ENCODE results near the gene STUB1. TPM values are rescaled to one million over a fixed set of nuclear protein-coding genes. Genes with fewer than 3 reads are reported as not detected.
"Not testable (repeated sequence)": the region's sequence is repeated elsewhere in the genome, so short reads cannot be mapped to it uniquely, and the experiment has no call there.

STUB1 gene
- total and polyA plus RNA-seq, 2 donors (not counting 1 experiment from before 2014, with no cell fraction given): 94.6 to 133 TPM

DNA sequence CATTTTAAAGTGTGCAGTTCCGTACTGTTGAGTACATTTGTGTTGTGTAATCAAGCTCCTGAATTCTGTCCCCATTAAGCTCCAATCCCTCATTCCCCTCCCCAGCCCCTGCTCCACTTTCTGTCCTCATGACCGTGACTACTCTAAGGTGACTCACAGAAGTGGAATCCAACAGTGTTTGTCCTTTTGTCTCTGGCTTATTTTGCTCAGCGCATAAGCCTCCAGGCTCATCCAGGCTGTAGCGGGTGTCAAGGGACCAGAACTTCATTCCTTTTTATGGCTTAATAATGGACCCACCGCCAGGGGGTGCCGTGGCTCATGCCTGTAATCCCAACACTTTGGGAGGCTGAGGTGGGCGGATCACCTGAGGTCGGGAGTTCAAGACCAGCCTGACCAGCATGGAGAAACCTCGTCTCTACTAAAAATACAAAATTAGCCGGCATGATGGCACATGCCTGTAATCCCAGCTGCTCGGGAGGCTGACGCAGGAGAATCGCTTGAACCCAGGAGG lies 32.6 kb downstream of the STUB1 start:
- H3K4me2 ChIP-seq (ENCODE audit: extremely low read depth, insufficient read depth, low read length); H2AFZ ChIP-seq (ENCODE audit: low read length): not testable (repeated sequence)

GRCh38 chr16:714079-714478 lies 33.9 kb downstream of the STUB1 start:
- Histone ChIP-seq H3K27ac (ENCODE audit: insufficient read depth, low read length) (no peak overlapping the region), H3K27me3 (ENCODE audit: control insufficient read depth, insufficient read depth, low read length) (no peaks in the 10 kb centered on the region), H3K9ac (ENCODE audit: insufficient read depth, low read length) (no peak overlapping the region), H3K36me3 (ENCODE audit: control insufficient read depth, insufficient read depth, low read length) (no peaks in the 10 kb centered on the region), H3K4me3 (replicated peaks in 1 of 4; ENCODE audit: control extremely low read depth in 1 of 4, insufficient read depth in 1 of 4, low read depth in 3 of 4, low read length in 4 of 4) (no peak overlapping the region), H3K4me2 (ENCODE audit: extremely low read depth, insufficient read depth, low read length) (no peak overlapping the region), H4K20me1 (ENCODE audit: control insufficient read depth, extremely low read depth, insufficient read depth, low read length) (no peaks in the 10 kb centered on the region), H3K9me3 (ENCODE audit: control insufficient read depth, insufficient read depth, low read depth, low read length) (no peaks in the 10 kb centered on the region), H3K79me2 (ENCODE audit: control insufficient read depth, insufficient read depth, low read length) (no peaks in the 10 kb centered on the region), H3K4me1 (ENCODE audit: control insufficient read depth, extremely low read depth, insufficient read depth, low read length) (peaks cover 14% of the 10 kb centered on the region), H2AFZ (ENCODE audit: low read length) (no peak overlapping the region)
- TF ChIP-seq EZH2 (IDR thresholded peaks at IDR 0.05; ENCODE audit: low read length, missing control alignments) (no peak), CTCF (conservative IDR thresholded peaks at IDR 0.05 in 1 of 2, IDR thresholded peaks at IDR 0.05 in 1 of 2; ENCODE audit: low read depth in 1 of 2, low read length in 2 of 2) (no peak)
- no peak for DNase-seq (ENCODE audit: low read depth in 2 of 2)

More for the DNA sequence above, 32.6 kb downstream of the STUB1 start:
- H3K4me3 ChIP-seq (replicated peaks in 1 of 4; ENCODE audit: control extremely low read depth in 1 of 4, insufficient read depth in 1 of 4, low read depth in 3 of 4, low read length in 4 of 4); H4K20me1 ChIP-seq (ENCODE audit: control insufficient read depth, extremely low read depth, insufficient read depth, low read length); H3K9me3 ChIP-seq (ENCODE audit: control insufficient read depth, insufficient read depth, low read depth, low read length); H3K27ac ChIP-seq (ENCODE audit: insufficient read depth, low read length); H3K27me3 ChIP-seq (ENCODE audit: control insufficient read depth, insufficient read depth, low read length); H3K79me2 ChIP-seq (ENCODE audit: control insufficient read depth, insufficient read depth, low read length); H3K36me3 ChIP-seq (ENCODE audit: control insufficient read depth, insufficient read depth, low read length); H3K9ac ChIP-seq (ENCODE audit: insufficient read depth, low read length): not testable (repeated sequence)
- peaks cover 13% of the 10 kb centered on the region for H3K4me1 ChIP-seq (ENCODE audit: control insufficient read depth, extremely low read depth, insufficient read depth, low read length)
- peak; percentile 89 to 93 for DNase-seq (ENCODE audit: low read depth in 2 of 2)
- TF ChIP-seq CTCF (conservative IDR thresholded peaks at IDR 0.05 in 1 of 2, IDR thresholded peaks at IDR 0.05 in 1 of 2; ENCODE audit: low read depth in 1 of 2, low read length in 2 of 2): peak in 1 of 2 donors; percentile 36

DNA sequence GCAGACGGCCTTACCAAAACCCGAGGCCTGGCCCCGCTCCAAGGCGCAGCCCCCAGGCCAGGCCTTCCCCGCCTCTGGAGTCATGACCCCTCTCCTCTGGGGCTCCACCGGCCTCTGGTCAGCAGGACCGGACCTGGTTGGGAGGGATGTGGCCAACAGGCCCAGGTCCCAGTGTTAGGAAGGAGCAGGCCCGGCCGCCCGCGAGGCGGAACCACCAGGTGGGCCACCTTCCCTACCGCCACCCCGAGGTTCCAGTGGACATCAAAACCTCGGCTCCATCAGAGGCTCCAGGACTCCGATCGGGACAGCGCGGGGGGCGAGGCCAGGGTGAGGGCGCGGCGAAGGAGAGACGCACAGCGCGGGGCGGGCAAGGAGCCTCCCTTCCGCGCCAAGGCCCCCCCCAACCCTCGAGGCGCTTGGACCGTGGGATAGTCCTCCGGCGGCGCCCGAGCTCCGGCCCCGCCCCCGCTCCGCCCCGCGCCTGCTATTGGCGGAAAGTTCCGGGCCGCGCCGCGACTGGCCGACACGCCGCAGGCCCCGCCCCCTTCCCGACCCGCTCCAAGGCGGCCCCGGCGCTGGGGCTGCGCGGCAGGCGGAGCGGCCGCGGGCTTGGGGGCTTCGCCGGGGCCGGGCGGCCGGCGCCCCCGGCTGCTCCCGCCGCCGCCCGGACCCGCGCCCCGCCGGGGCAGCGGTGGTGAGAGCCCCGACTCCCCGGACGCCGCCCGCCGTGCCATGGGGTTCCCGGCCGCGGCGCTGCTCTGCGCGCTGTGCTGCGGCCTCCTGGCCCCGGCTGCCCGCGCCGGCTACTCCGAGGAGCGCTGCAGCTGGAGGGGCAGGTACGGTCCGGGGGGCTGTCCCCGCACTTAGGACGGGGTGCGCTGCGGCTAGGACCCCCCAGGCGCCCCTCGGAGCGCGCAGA lies 34.6 kb downstream of the STUB1 start, which contains the start of gene METRN:
METRN (plus strand) TSS at position 561 of the 919 bp plus-strand sequence; CDS start at position 733, 172 bp downstream.
- peak within 1 kb of the TSS; percentile 80 for H3K4me2 ChIP-seq (ENCODE audit: extremely low read depth, insufficient read depth, low read length)
- H4K20me1 ChIP-seq (ENCODE audit: control insufficient read depth, extremely low read depth, insufficient read depth, low read length): no peaks in the 10 kb centered on the region
- H3K27me3 ChIP-seq (ENCODE audit: control insufficient read depth, insufficient read depth, low read length): no peaks in the 10 kb centered on the region
- H3K27ac ChIP-seq (ENCODE audit: insufficient read depth, low read length): peak within 1 kb of the TSS; percentile 20
- no peak for TF ChIP-seq CTCF (conservative IDR thresholded peaks at IDR 0.05 in 1 of 2, IDR thresholded peaks at IDR 0.05 in 1 of 2; ENCODE audit: low read depth in 1 of 2, low read length in 2 of 2)
- TF ChIP-seq EZH2 (IDR thresholded peaks at IDR 0.05; ENCODE audit: low read length, missing control alignments): no peak
- H3K4me3 ChIP-seq (replicated peaks in 1 of 4; ENCODE audit: control extremely low read depth in 1 of 4, insufficient read depth in 1 of 4, low read depth in 3 of 4, low read length in 4 of 4): peak within 1 kb of the TSS; percentile 27 to 64 (median 48)
- H3K4me1 ChIP-seq (ENCODE audit: control insufficient read depth, extremely low read depth, insufficient read depth, low read length): peaks cover 16% of the 10 kb centered on the region
- H3K36me3 ChIP-seq (ENCODE audit: control insufficient read depth, insufficient read depth, low read length): no peaks in the 10 kb centered on the region
- H3K9me3 ChIP-seq (ENCODE audit: control insufficient read depth, insufficient read depth, low read depth, low read length): no peaks in the 10 kb centered on the region
- no peaks in the 10 kb centered on the region for H3K79me2 ChIP-seq (ENCODE audit: control insufficient read depth, insufficient read depth, low read length)
- DNase-seq (ENCODE audit: low read depth in 2 of 2): peak; percentile 76 to 81
- peak within 1 kb of the TSS; percentile 23 for H3K9ac ChIP-seq (ENCODE audit: insufficient read depth, low read length)
- H2AFZ ChIP-seq (ENCODE audit: low read length): no peak within 1 kb of the TSS

All from fibroblast of lung (primary cell).